Calu3 (cell line): ENCODE measurements around the gene ARG1. TPM values are rescaled to one million over a fixed set of nuclear protein-coding genes. Genes with fewer than 3 reads are reported as not detected.

Experiments
- BruUV-seq: library from RNA; stranded (reverse); fragments of 400-500 nt; replicated peaks from 2 replicates; lab custom pipeline; 2021; lab: Mats Ljungman, UMichigan
- CTCF ChIA-PET: fragments of 300-600 bp; sonication (Branson Sonifier 250); formaldehyde crosslinking; loops from one replicate; lab custom pipeline; 2022; ENCODE audit warnings: antibody characterized with exemption; lab: Charles Lee
- DNase-seq: peaks from one replicate; pipeline ENCODE4 v3.0.0; 2022
- H3K27ac Mint-ChIP-seq: one replicate; pipeline ENCODE4 v1.8.0; 2022; ENCODE audit warnings: mixed read lengths; ENCODE audit not compliant: unreplicated experiment
- H3K27me3 Mint-ChIP-seq: one replicate; pipeline ENCODE4 v1.8.0; 2022; ENCODE audit warnings: mixed read lengths; ENCODE audit not compliant: unreplicated experiment
- H3K36me3 Mint-ChIP-seq: one replicate; pipeline ENCODE4 v1.8.0; 2022; ENCODE audit warnings: mild to moderate bottlenecking, moderate library complexity, mixed read lengths; ENCODE audit not compliant: insufficient read depth, unreplicated experiment
- H3K4me1 Mint-ChIP-seq: one replicate; pipeline ENCODE4 v1.8.0; 2022; ENCODE audit warnings: mild to moderate bottlenecking, low read depth, mixed read lengths; ENCODE audit not compliant: unreplicated experiment
- H3K4me3 Mint-ChIP-seq: one replicate; pipeline ENCODE4 v1.8.0; 2022; ENCODE audit warnings: mild to moderate bottlenecking, low read depth, moderate library complexity, mixed read lengths; ENCODE audit not compliant: unreplicated experiment
- H3K9me3 Mint-ChIP-seq: one replicate; pipeline ENCODE4 v1.8.0; 2022; ENCODE audit warnings: low read depth, mixed read lengths; ENCODE audit not compliant: unreplicated experiment
- CTCF ChIP-seq: fragments of 200-600 bp; IDR thresholded peaks from one replicate; pipeline ENCODE4 v1.8.0; 2022; ENCODE audit warnings: antibody characterized with exemption; ENCODE audit not compliant: unreplicated experiment
- intact Hi-C: fragments of 100-400 bp; cut with micrococcal nuclease; formaldehyde crosslinking; loops from one replicate; pipeline ENCODE4 v1.10.0; 2022; ENCODE audit not compliant: unreplicated experiment
- total RNA-seq: library from RNA; stranded (reverse); gene quantifications from 2 replicates; pipeline ENCODE4 v1.2.3, GENCODE V29; 2022

Gene ARG1
- total RNA-seq, 1 experiment from 2014 or later: not detected

DNA sequence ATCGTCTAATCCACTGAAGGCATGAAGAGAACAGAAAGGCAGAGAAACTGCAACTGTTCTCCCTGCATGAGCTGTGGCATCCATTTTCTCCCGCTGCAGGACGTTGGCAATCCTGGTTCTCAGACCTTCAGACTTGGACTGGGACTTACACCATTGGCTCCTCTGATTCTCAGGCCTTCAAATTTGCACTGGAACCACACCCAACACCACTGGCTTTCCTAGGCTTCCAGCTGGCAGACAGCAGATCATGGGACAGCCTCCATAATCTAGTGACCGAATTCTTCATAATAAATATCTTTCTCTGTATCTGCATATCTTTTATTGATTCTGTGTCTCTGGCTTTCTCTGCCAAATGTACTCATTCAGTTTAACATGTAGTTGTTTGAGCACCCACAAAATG is 14.1 kb upstream of the ARG1 start:
- no TSS peak for BruUV-seq
- H3K27me3 Mint-ChIP-seq: no peaks in the 10 kb centered on the region
- intact Hi-C loops: no loop called here

DNA sequence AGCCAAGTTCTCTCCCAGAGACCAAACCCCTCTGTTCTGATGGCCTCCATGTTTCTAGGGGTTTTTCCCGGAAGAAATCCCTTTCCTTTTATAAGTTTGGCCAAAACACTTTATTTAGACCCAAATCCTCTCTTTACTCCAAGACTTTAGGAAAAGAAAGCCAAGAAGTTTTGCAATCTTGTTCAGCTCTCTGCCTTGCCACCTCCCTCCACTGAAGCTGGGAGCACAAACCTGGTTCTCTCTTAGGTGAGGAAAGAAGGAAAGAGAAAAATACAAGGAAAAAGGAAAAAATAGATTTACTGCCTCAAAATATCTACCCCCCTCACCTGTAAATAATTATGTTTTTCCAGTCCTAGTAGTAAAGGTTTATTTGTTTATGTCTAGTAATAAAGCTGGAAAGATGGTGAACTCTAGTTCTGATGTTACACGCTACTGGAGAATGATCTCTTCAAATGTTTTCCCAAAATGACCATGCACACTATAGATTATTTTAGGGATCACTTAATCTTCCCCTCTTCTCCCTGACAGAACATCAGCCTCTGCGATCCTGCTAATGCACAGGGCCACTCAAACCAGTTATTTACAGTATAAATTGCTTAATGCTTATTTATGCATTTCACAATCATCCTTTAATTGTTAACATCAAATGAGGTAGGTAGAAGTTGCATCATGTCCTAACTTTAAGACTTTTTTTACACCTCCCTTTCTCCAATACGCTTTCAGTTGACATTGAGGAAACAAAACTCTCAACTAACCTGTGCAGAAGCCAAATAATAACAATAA is 10.9 kb upstream of the ARG1 start:
- TF ChIP-seq CTCF: no peak

More for the DNA sequence above, 14.1 kb upstream of the ARG1 start:
- Mint-ChIP-seq H3K4me1 (no peaks in the 10 kb centered on the region), H3K36me3 (no peaks in the 10 kb centered on the region), H3K9me3 (no peaks in the 10 kb centered on the region), H3K4me3 (no peak overlapping the region), H3K27ac (no peak overlapping the region)
- DNase-seq: no peak
- CTCF ChIA-PET: interaction anchor here (0.9 kb wide), 1 partner anchor 32 kb away, joined by 4 read pairs; no protein-coding TSS in a partner anchor
- TF ChIP-seq CTCF: no peak

GRCh38 chr6:131565056-131565455 is 8.0 kb upstream of the ARG1 start:
- peaks cover 2% of the 10 kb centered on the region for H3K9me3 Mint-ChIP-seq
- H3K4me1 Mint-ChIP-seq: no peaks in the 10 kb centered on the region
- TF ChIP-seq CTCF: no peak
- no peak for DNase-seq
- intact Hi-C loops: no loop called here
- no peaks in the 10 kb centered on the region for H3K36me3 Mint-ChIP-seq
- H3K27ac Mint-ChIP-seq: no peak overlapping the region
- CTCF ChIA-PET: no interaction called here
- no peaks in the 10 kb centered on the region for H3K27me3 Mint-ChIP-seq
- no TSS peak for BruUV-seq
- H3K4me3 Mint-ChIP-seq: no peak overlapping the region

More for the DNA sequence above, 10.9 kb upstream of the ARG1 start:
- no peaks in the 10 kb centered on the region for H3K36me3 Mint-ChIP-seq
- intact Hi-C loops: no loop called here
- CTCF ChIA-PET: interaction anchor here (0.5 kb wide), 1 partner anchor 28 kb away, joined by 6 read pairs; no protein-coding TSS in a partner anchor
- peaks cover 2% of the 10 kb centered on the region for H3K9me3 Mint-ChIP-seq
- H3K4me1 Mint-ChIP-seq: no peaks in the 10 kb centered on the region
- H3K27ac Mint-ChIP-seq: no peak overlapping the region
- BruUV-seq: no TSS peak
- no peak overlapping the region for H3K4me3 Mint-ChIP-seq
- DNase-seq: no peak
- H3K27me3 Mint-ChIP-seq: no peaks in the 10 kb centered on the region

- peaks cover 2% of the 10 kb centered on the region for H3K9me3 Mint-ChIP-seq
- no peak for TF ChIP-seq CTCF
- no peaks in the 10 kb centered on the region for H3K27me3 Mint-ChIP-seq
- no TSS peak for BruUV-seq
- no peaks in the 10 kb centered on the region for H3K4me1 Mint-ChIP-seq
- intact Hi-C loops: no loop called here
- H3K27ac Mint-ChIP-seq: no peak overlapping the region
- DNase-seq: no peak
- H3K4me3 Mint-ChIP-seq: no peak overlapping the region
- CTCF ChIA-PET: no interaction called here
- H3K36me3 Mint-ChIP-seq: no peaks in the 10 kb centered on the region
Measured at GRCh38 chr6:131568726-131569125, 4.3 kb upstream of the ARG1 start.
